CD4-positive, alpha-beta T cell treated with Interleukin-12 subunit alpha and Interleukin-12 subunit beta, for 1 hour (primary cell): Measurements from ENCODE around the gene PCDHB13.
"Not testable (repeated sequence)": the region's sequence is repeated elsewhere in the genome, so short reads cannot be mapped to it uniquely, and the experiment has no call there.

Experiments
- DNase-seq: peaks from one replicate; pipeline ENCODE4 v3.0.0-alpha.2; 2020

The PCDHB13 gene

GRCh38 chr5:141208478-141208877 lies 5.2 kb upstream of the PCDHB13 start, which contains the start of gene PCDHB12:
Gene PCDHB12 (plus strand): TSS chr5:141208719. CDS start chr5:141208908, 189 bp downstream.
- DNase-seq, result no peak

DNA sequence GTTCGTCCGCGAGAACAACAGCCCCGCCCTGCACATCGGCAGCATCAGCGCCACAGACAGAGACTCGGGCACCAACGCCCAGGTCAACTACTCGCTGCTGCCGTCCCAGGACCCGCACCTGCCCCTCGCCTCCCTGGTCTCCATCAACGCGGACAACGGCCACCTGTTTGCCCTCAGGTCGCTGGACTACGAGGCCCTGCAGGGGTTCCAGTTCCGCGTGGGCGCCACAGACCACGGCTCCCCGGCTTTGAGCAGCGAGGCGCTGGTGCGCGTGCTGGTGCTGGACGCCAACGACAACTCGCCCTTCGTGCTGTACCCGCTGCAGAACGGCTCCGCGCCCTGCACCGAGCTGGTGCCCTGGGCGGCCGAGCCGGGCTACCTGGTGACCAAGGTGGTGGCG lies 3.4 kb upstream of the PCDHB13 start:
- not testable (repeated sequence) for DNase-seq

GRCh38 chr5:141210849-141211248 lies 2.9 kb upstream of the PCDHB13 start:
- DNase-seq, result not testable (repeated sequence)

DNA sequence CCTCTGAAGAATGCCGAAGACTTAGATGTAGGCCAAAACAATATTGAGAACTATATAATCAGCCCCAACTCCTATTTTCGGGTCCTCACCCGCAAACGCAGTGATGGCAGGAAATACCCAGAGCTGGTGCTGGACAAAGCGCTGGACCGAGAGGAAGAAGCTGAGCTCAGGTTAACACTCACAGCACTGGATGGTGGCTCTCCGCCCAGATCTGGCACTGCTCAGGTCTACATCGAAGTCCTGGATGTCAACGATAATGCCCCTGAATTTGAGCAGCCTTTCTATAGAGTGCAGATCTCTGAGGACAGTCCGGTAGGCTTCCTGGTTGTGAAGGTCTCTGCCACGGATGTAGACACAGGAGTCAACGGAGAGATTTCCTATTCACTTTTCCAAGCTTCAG lies 864 bp downstream of the PCDHB13 start:
- DNase-seq, result not testable (repeated sequence)

DNA sequence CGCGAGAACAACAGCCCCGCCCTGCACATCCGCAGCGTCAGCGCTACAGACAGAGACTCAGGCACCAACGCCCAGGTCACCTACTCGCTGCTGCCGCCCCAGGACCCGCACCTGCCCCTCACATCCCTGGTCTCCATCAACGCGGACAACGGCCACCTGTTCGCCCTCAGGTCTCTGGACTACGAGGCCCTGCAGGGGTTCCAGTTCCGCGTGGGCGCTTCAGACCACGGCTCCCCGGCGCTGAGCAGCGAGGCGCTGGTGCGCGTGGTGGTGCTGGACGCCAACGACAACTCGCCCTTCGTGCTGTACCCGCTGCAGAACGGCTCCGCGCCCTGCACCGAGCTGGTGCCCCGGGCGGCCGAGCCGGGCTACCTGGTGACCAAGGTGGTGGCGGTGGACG lies 1.8 kb downstream of the PCDHB13 start:
- not testable (repeated sequence) for DNase-seq

- DNase-seq, result not testable (repeated sequence)
Measured at GRCh38 chr5:141216035-141216434, 2.3 kb downstream of the PCDHB13 start.

GRCh38 chr5:141223112-141223783 lies 9.5 kb downstream of the PCDHB13 start, which contains the start of gene PCDHB14:
Gene PCDHB14 (plus strand): TSS chr5:141223343. CDS start chr5:141223506, 163 bp downstream.
- DNase-seq, result peak; percentile 2

GRCh38 chr5:141224844-141225243 lies 11.1 kb downstream of the PCDHB13 start:
- DNase-seq, result not testable (repeated sequence)

DNA sequence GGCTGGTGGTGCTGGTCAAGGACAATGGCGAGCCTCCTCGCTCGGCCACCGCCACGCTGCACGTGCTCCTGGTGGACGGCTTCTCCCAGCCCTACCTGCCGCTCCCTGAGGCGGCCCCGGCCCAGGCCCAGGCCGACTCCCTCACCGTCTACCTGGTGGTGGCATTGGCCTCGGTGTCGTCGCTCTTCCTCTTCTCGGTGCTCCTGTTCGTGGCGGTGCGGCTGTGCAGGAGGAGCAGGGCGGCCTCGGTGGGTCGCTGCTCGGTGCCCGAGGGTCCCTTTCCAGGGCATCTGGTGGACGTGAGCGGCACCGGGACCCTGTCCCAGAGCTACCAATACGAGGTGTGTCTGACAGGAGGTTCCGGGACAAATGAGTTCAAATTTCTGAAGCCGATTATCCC lies 11.7 kb downstream of the PCDHB13 start:
- not testable (repeated sequence) for DNase-seq

DNA sequence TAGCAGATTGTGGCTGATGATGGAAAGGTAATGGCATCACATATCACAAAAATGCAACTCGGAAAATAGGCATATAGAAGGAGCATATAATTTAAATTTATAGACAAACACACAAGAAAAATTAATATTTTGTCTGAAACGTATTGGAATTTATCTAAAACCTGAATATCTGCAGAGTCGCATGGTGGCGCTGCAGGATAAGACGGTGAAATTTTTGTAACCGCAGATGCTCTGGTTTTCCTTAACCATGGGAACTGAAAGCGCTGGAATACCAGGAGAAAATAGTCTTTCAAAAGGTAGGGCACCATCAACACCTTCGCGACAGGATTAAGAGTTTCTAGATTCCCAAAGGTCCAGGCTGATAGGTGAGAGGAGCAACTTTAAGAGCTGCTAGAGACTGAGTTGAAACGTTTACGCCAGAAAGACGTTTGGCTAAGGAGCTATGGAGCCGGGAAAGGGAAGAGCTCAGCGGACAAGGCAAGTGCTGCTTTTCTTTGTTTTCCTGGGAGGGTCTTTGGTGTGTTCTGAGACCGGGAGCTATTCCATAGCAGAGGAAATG lies 20.5 kb downstream of the PCDHB13 start:
- no peak for DNase-seq

- DNase-seq, result not testable (repeated sequence)
Measured at GRCh38 chr5:141235922-141236321, 22.2 kb downstream of the PCDHB13 start.

GRCh38 chr5:141236516-141237313 lies 23.0 kb downstream of the PCDHB13 start:
- no peak for DNase-seq

DNA sequence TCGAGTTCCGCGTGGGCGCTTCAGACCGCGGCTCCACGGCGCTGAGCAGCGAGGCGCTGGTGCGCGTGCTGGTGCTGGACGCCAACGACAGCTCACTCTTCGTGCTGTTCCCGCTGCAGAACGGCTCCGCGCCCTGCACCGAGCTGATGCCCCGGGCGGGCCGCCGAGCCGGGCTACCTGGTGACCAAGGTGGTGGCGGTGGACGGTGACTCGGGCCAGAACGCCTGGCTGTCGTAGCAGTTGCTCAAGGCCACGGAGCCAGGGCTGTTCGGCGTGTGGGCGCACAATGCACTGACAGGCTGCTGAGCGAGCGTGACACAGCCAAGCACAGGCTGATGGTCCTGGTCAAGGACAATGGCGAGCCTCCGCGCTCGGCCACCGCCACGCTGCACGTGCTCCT lies 27.8 kb downstream of the PCDHB13 start:
- no peak for DNase-seq

DNA sequence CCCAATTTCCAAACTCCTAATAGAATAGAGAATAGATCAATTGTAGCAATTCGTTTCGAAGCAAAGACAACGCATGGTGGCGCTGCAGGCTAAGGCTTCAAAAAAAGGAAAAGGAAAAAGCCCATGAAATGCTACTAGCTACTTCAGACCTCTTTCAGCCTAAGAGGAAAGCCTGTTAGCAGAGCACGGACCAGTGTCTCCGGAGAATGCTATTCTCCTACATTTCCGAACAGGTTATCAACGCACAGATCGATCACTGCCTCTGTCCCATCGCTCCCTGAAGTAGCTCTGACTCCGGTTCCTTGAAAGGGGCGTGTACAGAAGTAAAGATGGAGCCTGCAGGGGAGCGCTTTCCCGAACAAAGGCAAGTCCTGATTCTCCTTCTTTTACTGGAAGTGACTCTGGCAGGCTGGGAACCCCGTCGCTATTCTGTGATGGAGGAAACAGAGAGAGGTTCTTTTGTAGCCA lies 31.6 kb downstream of the PCDHB13 start, which contains the start of gene PCDHB15:
Gene PCDHB15 (plus strand): TSS at position 146 of the 468 bp plus-strand sequence. CDS start 184 bp downstream, at position 330.
- DNase-seq, result no peak

DNA sequence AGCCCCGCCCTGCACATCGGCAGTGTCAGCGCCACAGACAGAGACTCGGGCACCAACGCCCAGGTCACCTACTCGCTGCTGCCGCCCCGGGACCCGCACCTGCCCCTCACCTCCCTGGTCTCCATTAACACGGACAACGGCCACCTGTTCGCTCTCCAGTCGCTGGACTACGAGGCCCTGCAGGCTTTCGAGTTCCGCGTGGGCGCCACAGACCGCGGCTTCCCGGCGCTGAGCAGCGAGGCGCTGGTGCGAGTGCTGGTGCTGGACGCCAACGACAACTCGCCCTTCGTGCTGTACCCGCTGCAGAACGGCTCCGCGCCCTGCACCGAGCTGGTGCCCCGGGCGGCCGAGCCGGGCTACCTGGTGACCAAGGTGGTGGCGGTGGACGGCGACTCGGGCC lies 33.3 kb downstream of the PCDHB13 start:
- not testable (repeated sequence) for DNase-seq

DNA sequence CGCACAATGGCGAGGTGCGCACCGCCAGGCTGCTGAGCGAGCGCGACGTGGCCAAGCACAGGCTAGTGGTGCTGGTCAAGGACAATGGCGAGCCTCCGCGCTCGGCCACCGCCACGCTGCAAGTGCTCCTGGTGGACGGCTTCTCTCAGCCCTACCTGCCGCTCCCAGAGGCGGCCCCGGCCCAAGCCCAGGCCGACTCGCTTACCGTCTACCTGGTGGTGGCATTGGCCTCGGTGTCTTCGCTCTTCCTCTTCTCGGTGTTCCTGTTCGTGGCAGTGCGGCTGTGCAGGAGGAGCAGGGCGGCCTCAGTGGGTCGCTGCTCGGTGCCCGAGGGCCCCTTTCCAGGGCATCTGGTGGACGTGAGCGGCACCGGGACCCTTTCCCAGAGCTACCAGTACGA lies 33.7 kb downstream of the PCDHB13 start:
- DNase-seq, result not testable (repeated sequence)

DNA sequence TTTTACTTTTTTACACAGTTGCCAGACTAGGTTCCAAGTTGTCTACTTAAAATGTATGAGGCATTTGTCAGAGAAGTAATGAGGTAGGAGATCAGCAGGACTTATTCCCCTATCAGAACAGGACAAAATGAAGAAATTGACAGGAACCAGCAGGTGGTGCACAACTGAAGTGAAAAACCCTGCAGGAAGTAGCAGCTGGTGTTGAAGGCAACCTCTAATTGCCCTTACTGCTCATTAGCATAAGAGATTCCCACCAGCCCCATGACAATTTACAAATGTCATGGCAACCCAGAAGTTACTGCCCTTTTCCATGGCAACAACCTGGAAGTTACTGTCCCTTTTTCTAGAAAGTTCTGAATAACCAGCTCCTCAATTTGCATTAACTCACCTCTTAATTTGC lies 36.9 kb downstream of the PCDHB13 start:
- no peak for DNase-seq

DNA sequence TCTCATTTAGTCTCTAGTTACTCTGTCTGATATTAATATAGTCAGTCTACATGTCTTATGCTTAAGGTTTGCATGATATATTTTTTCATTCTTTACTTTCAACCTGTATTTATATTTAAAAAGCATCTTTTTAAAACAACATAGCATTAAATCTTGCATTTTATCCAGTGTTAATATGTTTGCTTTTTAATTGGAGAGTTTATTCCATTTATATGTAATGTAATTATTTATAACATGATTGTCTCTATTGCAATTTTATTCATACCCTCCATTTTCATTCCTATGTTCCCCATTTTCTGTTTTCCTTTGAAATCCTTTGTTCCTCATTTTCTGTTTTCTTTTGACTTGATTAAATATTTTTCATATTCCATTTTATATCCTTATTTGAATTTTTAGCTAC lies 44.7 kb downstream of the PCDHB13 start:
- no peak for DNase-seq

- no peak for DNase-seq
Measured at GRCh38 chr5:141258948-141259347, 45.2 kb downstream of the PCDHB13 start.

DNA sequence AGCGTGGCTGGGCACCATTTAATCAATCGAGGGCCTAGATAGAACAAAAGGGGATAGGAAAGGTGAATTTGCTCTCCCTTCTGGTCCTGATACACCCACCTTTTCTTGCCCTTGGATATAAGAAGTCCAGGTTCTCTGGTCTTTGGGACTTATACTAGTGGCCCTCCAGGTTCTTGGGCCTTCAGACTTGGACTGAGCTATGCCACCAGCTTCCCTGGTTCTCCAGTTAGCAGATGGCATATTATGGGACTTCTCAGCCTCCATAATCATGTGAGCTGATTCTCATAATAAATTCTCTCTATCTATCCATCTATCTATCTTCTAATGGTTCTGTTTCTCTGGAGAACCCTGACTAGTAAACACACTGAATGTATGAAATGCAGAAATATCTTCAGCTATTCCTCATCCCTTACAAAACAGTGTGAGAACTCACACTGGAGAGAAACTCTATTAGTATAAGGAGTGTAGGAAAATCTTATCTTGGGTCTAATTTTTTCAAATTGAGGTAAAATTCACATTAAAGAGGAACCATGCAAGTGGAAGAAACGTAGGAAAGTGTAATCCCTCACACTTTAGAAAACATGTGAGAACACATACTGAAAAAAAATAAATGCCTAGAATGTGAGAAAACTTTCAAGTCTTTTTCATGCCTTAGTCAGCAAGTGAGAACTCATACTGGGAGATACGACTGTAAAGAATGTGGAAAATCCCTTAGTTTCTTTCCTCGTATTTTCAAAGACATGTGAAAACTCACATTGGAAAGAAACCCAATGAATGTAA lies 46.9 kb downstream of the PCDHB13 start:
- no peak for DNase-seq

DNA sequence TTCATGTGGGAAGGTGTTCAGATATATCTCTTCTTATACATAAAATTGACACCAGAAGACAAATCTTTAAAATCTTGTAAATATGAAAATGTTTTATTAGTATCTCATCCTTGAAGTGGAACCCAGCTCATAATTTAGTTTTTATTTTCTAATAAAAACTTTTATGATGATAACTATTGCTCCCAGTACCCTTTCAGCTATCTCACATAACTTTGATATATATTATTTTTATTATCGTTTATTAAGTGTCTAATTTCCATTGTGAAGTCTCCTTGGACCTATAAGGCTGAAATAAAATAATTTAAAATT lies 47.5 kb downstream of the PCDHB13 start:
- no peak for DNase-seq
